SK-N-SH (cell line): ENCODE results near the gene BRINP3. TPM values are rescaled to one million over a fixed set of nuclear protein-coding genes. Genes with fewer than 3 reads are reported as not detected.

ENCODE experiments used
- CTCF ChIA-PET: fragments of 300-600, 350-600 bp; formaldehyde crosslinking; extraction: SDS; loops from one replicate; lab custom pipeline; 2021; lab: Yijun Ruan, JAX
- POLR2A ChIA-PET: fragments of 350-600 bp; sonication (Branson Sonifier 250); formaldehyde crosslinking; extraction: SDS; loops from one replicate; lab custom pipeline; 2020; ENCODE audit warnings: antibody characterized with exemption, inconsistent platforms; lab: Yijun Ruan, JAX
- DNase-seq: peaks from one replicate; pipeline ENCODE4 v3.0.0; 2012
- H2AFZ ChIP-seq: fragments of 200-600 bp; sonication (generic); 2 replicates; pipeline ENCODE4 v1.8.1; 2016; ENCODE audit warnings: antibody characterized with exemption, mild to moderate bottlenecking, low read depth
- H3F3A ChIP-seq: fragments of 200-600 bp; sonication (generic); replicated peaks from 2 replicates; pipeline ENCODE3; 2016; ENCODE audit warnings: antibody characterized with exemption, mild to moderate bottlenecking; ENCODE audit not compliant: insufficient read depth
- H3K27ac ChIP-seq, 2 experiments: fragments of 200-500 bp in 1 of 2; fragments of 200-600 bp in 1 of 2; sonication (Bioruptor generic) in 1 of 2; sonication (generic), shearing (Covaris generic) in 1 of 2; 2 replicates each; pipeline versions ENCODE4 v1.5.1 to v1.6.1; 2014 to 2016; ENCODE audit warnings: low read depth in 2 of 2, inconsistent platforms in 1 of 2, low read length in 1 of 2, mild to moderate bottlenecking in 1 of 2, mixed read lengths in 1 of 2
- H3K27me3 ChIP-seq: fragments of 200-600 bp; sonication (generic), shearing (Covaris generic); 2 replicates; pipeline ENCODE4 v1.6.1; 2016; ENCODE audit warnings: mixed run types; ENCODE audit not compliant: insufficient read depth
- H3K36me3 ChIP-seq, 2 experiments: fragments of 200-500 bp in 1 of 2; fragments of 200-600 bp in 1 of 2; sonication (Bioruptor generic) in 1 of 2; sonication (generic) in 1 of 2; replicated peaks in 1 of 2; 2 replicates each; pipeline versions ENCODE3 to v1.5.1; 2014 to 2016; ENCODE audit warnings: low read length in 1 of 2, mild to moderate bottlenecking in 1 of 2; ENCODE audit not compliant: insufficient read depth in 2 of 2, control insufficient read depth in 1 of 2
- H3K4me1 ChIP-seq, 2 experiments: fragments of 200-500 bp in 1 of 2; fragments of 200-600 bp in 1 of 2; sonication (Bioruptor generic) in 1 of 2; sonication (generic), shearing (Covaris generic) in 1 of 2; 2 replicates each; pipeline versions ENCODE4 v1.5.1 to v1.6.1; 2014 to 2016; ENCODE audit warnings: low read depth in 1 of 2, low read length in 1 of 2, mixed run types in 1 of 2; ENCODE audit not compliant: insufficient read depth in 2 of 2, control insufficient read depth in 1 of 2
- H3K4me2 ChIP-seq: fragments of 200-600 bp; sonication (generic), shearing (Covaris generic); 2 replicates; pipeline ENCODE4 v1.6.1; 2017; ENCODE audit warnings: mixed run types
- H3K4me3 ChIP-seq, 2 experiments: fragments of 200-500 bp in 1 of 2; fragments of 200-600 bp in 1 of 2; sonication (Bioruptor generic) in 1 of 2; sonication (generic), shearing (Covaris generic) in 1 of 2; 2 replicates each; pipeline versions ENCODE4 v1.5.1 to v1.8.1; 2014 to 2016; ENCODE audit warnings: low read depth in 2 of 2, inconsistent platforms in 1 of 2, low read length in 1 of 2, mild to moderate bottlenecking in 1 of 2, mixed read lengths in 1 of 2, moderate library complexity in 1 of 2
- H3K79me2 ChIP-seq: fragments of 200-600 bp; sonication (generic); 2 replicates; pipeline ENCODE4 v1.8.1; 2017; ENCODE audit warnings: mild to moderate bottlenecking; ENCODE audit not compliant: insufficient read depth
- H3K9ac ChIP-seq: fragments of 200-600 bp; sonication (generic); 2 replicates; pipeline ENCODE4 v1.6.1; 2017; ENCODE audit warnings: mixed run types
- H3K9me2 ChIP-seq: fragments of 200-600 bp; sonication (generic); 2 replicates; pipeline ENCODE4 v1.6.1; 2017; ENCODE audit warnings: mixed run types
- H3K9me3 ChIP-seq: fragments of 200-600 bp; sonication (generic); 2 replicates; pipeline ENCODE4 v1.6.1; 2017; ENCODE audit warnings: mixed run types, mild to moderate bottlenecking, moderate library complexity
- H4K20me1 ChIP-seq: fragments of 200-600 bp; sonication (generic); 2 replicates; pipeline ENCODE4 v1.6.1; 2017; ENCODE audit warnings: mild to moderate bottlenecking, mixed run types; ENCODE audit not compliant: insufficient read depth
- EP300 ChIP-seq, 2 experiments: IDR thresholded peaks; 2 replicates each; pipeline versions ENCODE4 v1.4.0 to v1.6.1; 2012; ENCODE audit warnings: borderline replicate concordance in 1 of 2, low read depth in 1 of 2, low read length in 1 of 2
- EZH2phosphoT487 ChIP-seq: fragments of 200-600 bp; sonication (generic); IDR thresholded peaks from 2 replicates; pipeline ENCODE4 v1.6.1; 2017; ENCODE audit warnings: low read depth, mixed run types, mild to moderate bottlenecking, antibody characterized with exemption, moderate library complexity, borderline replicate concordance
- FOXJ3 ChIP-seq: sonication (generic); formaldehyde crosslinking; IDR thresholded peaks from 2 replicates; pipeline ENCODE4 v1.5.1; 2020; ENCODE audit warnings: mild to moderate bottlenecking, missing genetic modification reagents
- MXI1 ChIP-seq: IDR thresholded peaks from 2 replicates; pipeline ENCODE4 v1.6.1; 2012; ENCODE audit warnings: mild to moderate bottlenecking, low read depth, low read length, improper control_type of control experiment
- NFIC ChIP-seq: IDR thresholded peaks from 2 replicates; pipeline ENCODE4 v1.4.0; 2012; ENCODE audit warnings: borderline replicate concordance
- RCOR1 ChIP-seq: fragments of 150-350 bp; IDR thresholded peaks from 2 replicates; pipeline ENCODE4 v1.6.1; 2017; ENCODE audit warnings: antibody characterized with exemption, low read length
- RFX5 ChIP-seq: IDR thresholded peaks from 2 replicates; pipeline ENCODE4 v1.6.1; 2012; ENCODE audit warnings: mild to moderate bottlenecking, improper control_type of control experiment, low read length
- TAF1 ChIP-seq: IDR thresholded peaks from 2 replicates; pipeline ENCODE4 v1.6.1; 2012; ENCODE audit warnings: low read depth, mild to moderate bottlenecking, low read length, moderate library complexity, borderline replicate concordance
- TCF12 ChIP-seq: IDR thresholded peaks from 2 replicates; pipeline ENCODE4 v1.4.0; 2012
- TEAD4 ChIP-seq: IDR thresholded peaks from 2 replicates; pipeline ENCODE4 v1.4.0; 2012; ENCODE audit warnings: mild to moderate bottlenecking, borderline replicate concordance; ENCODE audit not compliant: insufficient read depth
- WGBS: methylation state at CpG from one replicate; pipeline ENCODE4 v1.1.6; 2017; ENCODE audit warnings: low lambda C conversion rate; 5-methylcytosine and 5-hydroxymethylcytosine counted together
- polyA plus RNA-seq, 3 experiments: library from polyadenylated mRNA; depleted of rRNA; stranded (reverse); fragments of >200 nt; gene quantifications; 2 replicates each; pipeline ENCODE4 v1.2.3, GENCODE V29; 2012
- TF ChIP-seq, protein P1 (sequence below): fragments of 200-600 bp; sonication (generic); IDR thresholded peaks from 2 replicates; pipeline ENCODE4 v1.6.1; 2017; ENCODE audit warnings: antibody characterized with exemption, mild to moderate bottlenecking, moderate library complexity
- TF ChIP-seq, protein P2 (sequence below): IDR thresholded peaks from 2 replicates; pipeline ENCODE4 v1.4.0; 2012; ENCODE audit warnings: low read depth
- TF ChIP-seq, protein P3 (sequence below): IDR thresholded peaks from 2 replicates; pipeline ENCODE4 v1.4.0; 2012; ENCODE audit warnings: low read depth, borderline replicate concordance

Gene BRINP3
- polyA plus RNA-seq, 1 of the 3 experiments (the other 2 are of a cell fraction) = not detected

DNA sequence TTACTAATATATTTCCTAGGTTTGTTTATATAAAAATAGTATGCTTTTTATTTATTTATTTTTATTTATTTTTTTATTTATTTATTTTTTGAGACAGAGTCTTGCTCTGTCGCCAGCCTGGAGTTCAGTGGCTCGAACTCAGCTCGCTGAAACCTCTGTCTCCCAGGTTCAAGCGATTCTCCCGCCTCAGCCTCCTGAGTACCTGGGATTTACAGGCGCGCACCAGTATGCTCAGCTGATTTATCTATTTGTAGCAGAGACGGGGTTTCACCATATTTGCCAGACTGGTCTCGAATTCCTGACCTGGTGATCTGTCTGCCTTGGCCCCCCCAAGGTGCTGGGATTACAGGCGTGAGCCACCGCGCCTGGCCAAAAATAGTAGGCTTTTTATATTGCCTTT is 33.2 kb downstream of the BRINP3 start:
- no peak for DNase-seq
- no peaks in the 10 kb centered on the region for H3K36me3 ChIP-seq
- no peaks in the 10 kb centered on the region; the same call in 1 of the 2 replicates for H3K9me3 ChIP-seq
- no peaks in the 10 kb centered on the region for H3K9me2 ChIP-seq
- POLR2A ChIA-PET = no interaction called here
- no peak overlapping the region for H3K9ac ChIP-seq
- no peaks in the 10 kb centered on the region for H4K20me1 ChIP-seq
- H3K27me3 ChIP-seq = no peaks in the 10 kb centered on the region
- no peak overlapping the region for H2AFZ ChIP-seq
- no peaks in the 10 kb centered on the region; a peak in 1 of 4 replicates for H3K4me1 ChIP-seq
- WGBS = 98% methylated on average over 12 of the region's 12 CpGs
- CTCF ChIA-PET = no interaction called here
- no peak overlapping the region for H3K4me2 ChIP-seq
- no peaks in the 10 kb centered on the region for H3K79me2 ChIP-seq
- TF ChIP-seq FOXJ3 (CRISPR knock-in tag) = no peak
- no peak for TF ChIP-seq TEAD4
- no peak for TF ChIP-seq MXI1
- TF ChIP-seq, protein P1, sequence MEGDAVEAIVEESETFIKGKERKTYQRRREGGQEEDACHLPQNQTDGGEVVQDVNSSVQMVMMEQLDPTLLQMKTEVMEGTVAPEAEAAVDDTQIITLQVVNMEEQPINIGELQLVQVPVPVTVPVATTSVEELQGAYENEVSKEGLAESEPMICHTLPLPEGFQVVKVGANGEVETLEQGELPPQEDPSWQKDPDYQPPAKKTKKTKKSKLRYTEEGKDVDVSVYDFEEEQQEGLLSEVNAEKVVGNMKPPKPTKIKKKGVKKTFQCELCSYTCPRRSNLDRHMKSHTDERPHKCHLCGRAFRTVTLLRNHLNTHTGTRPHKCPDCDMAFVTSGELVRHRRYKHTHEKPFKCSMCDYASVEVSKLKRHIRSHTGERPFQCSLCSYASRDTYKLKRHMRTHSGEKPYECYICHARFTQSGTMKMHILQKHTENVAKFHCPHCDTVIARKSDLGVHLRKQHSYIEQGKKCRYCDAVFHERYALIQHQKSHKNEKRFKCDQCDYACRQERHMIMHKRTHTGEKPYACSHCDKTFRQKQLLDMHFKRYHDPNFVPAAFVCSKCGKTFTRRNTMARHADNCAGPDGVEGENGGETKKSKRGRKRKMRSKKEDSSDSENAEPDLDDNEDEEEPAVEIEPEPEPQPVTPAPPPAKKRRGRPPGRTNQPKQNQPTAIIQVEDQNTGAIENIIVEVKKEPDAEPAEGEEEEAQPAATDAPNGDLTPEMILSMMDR = no peak
- TF ChIP-seq TAF1 = no peak
- TF ChIP-seq, protein P2, sequence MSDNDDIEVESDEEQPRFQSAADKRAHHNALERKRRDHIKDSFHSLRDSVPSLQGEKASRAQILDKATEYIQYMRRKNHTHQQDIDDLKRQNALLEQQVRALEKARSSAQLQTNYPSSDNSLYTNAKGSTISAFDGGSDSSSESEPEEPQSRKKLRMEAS = no peak
- TF ChIP-seq EP300 (IDR thresholded peaks at IDR 0.05; ENCODE audit: borderline replicate concordance in 1 of 2, low read depth in 1 of 2, low read length in 1 of 2) = no peak
- TF ChIP-seq EZH2phosphoT487 = no peak
- no peak for TF ChIP-seq NFIC
- TF ChIP-seq TCF12 = no peak
- no peak for TF ChIP-seq RFX5
- H3K4me3 ChIP-seq = no peak overlapping the region
- H3K27ac ChIP-seq = no peak overlapping the region
- no peaks in the 10 kb centered on the region for H3F3A ChIP-seq

DNA sequence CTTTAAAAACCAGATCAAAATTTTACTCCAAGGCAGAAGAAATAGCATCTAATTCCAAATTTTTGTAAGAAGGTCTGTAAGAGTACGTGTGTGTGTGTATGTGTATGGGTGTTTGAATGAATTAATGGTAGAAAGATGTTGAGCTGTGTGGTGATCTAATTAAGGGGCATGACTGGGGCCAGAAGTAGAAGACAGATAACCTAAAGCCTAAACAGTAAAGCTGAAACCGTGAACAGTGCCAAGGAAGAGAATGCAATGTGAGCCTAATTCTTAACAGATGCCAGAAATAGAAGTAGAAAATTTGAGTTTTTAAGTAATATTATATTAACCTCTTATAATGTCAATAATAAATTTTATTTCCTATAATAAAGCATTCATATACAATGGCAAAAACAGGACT is 38.2 kb downstream of the BRINP3 start:
- Histone ChIP-seq H4K20me1 (no peaks in the 10 kb centered on the region), H3K79me2 (no peaks in the 10 kb centered on the region), H3K4me1 (no peaks in the 10 kb centered on the region; a peak in 1 of 4 replicates), H3K4me3 (no peak overlapping the region), H3K9me3 (no peaks in the 10 kb centered on the region), H3K27me3 (no peaks in the 10 kb centered on the region), H3K27ac (no peak overlapping the region), H3K4me2 (no peak overlapping the region), H3K9ac (no peak overlapping the region), H3K36me3 (no peaks in the 10 kb centered on the region), H3K9me2 (no peaks in the 10 kb centered on the region), H2AFZ (no peak overlapping the region), H3F3A (no peaks in the 10 kb centered on the region)
- ChIA-PET POLR2A (no interaction called here), CTCF (no interaction called here)
- TF ChIP-seq TCF12 (peak; percentile 46; the same call in 1 of the 2 replicates), EP300 (IDR thresholded peaks at IDR 0.05; ENCODE audit: borderline replicate concordance in 1 of 2, low read depth in 1 of 2, low read length in 1 of 2) (peak in 1 of 2 experiments; percentile 37; a peak in 1 of 4 replicates), RCOR1 (peak; percentile 71; the same call in 1 of the 2 replicates)
- TF ChIP-seq, protein P3, sequence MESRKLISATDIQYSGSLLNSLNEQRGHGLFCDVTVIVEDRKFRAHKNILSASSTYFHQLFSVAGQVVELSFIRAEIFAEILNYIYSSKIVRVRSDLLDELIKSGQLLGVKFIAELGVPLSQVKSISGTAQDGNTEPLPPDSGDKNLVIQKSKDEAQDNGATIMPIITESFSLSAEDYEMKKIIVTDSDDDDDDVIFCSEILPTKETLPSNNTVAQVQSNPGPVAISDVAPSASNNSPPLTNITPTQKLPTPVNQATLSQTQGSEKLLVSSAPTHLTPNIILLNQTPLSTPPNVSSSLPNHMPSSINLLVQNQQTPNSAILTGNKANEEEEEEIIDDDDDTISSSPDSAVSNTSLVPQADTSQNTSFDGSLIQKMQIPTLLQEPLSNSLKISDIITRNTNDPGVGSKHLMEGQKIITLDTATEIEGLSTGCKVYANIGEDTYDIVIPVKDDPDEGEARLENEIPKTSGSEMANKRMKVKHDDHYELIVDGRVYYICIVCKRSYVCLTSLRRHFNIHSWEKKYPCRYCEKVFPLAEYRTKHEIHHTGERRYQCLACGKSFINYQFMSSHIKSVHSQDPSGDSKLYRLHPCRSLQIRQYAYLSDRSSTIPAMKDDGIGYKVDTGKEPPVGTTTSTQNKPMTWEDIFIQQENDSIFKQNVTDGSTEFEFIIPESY = no peak
- WGBS = 25% methylated on average over 2 of the region's 2 CpGs
- peak; percentile 11 for DNase-seq
